Measurements from ENCODE around the gene ARHGAP11A. TPM values are rescaled to one million over a fixed set of nuclear protein-coding genes. Genes with fewer than 3 reads are reported as not detected.
A peak's percentile ranks its signal among the peaks of the same experiment; 100 is the strongest.

ARHGAP11A gene
- total RNA-seq, 1 experiment from 2014 or later, result 32.8 TPM

DNA sequence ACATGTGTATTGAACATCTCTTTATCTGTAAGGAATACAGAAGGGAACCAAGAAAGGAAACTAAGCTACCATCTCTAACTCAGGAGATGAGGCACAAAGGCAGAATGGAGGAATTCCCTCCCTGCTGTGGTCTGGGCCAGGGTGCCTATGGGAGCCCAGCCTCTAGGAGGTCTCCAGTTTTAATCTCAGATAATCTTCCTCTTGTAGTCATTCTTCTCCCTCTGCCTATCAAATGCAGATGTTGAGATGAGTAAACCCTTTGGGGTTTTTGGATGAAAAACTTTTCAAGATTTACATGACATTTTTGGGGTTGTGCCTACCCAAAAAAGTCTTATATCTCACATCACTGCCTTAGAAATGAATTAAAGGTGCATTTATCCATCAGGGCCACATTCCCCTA lies 49.5 kb downstream of the ARHGAP11A start:
- CTCF ChIA-PET, result no interaction called here

DNA sequence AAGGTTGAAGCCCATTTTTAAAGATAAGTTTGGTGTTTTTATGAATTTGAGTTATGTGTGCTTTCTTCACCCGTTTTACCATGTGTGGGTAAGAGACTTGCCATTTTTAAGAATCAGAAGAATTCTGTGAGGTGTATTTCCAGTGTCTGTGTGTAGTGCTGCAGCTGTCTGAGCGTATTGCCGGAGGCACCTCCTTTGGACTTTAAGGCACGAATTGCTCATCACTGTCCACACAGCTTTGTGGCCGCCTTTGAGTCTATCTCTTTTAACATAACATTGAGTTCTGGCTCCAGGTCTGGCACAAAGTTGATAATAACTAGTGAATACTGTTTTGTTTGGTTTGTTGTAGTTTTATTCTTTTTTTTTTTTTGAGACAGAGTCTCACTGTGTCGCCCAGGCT lies 52.0 kb downstream of the ARHGAP11A start:
- H3K27ac Mint-ChIP-seq (ENCODE audit: unreplicated experiment), result no peak overlapping the region
- no TSS peak for BruUV-seq (replicated peaks)
- no peaks in the 10 kb centered on the region for H3K36me3 Mint-ChIP-seq (ENCODE audit: insufficient read depth, unreplicated experiment)
- H3K9me3 Mint-ChIP-seq (ENCODE audit: low read depth, unreplicated experiment), result no peaks in the 10 kb centered on the region
- intact Hi-C loops (cut with micrococcal nuclease; ENCODE audit: unreplicated experiment), result loop anchor here (10.0 kb wide), 1 partner anchor 187 kb away; no protein-coding TSS in a partner anchor
- no peaks in the 10 kb centered on the region for H3K27me3 Mint-ChIP-seq (ENCODE audit: unreplicated experiment)
- H3K4me1 Mint-ChIP-seq (ENCODE audit: low read depth, unreplicated experiment), result no peaks in the 10 kb centered on the region
- no peak for DNase-seq
- H3K4me3 Mint-ChIP-seq (ENCODE audit: low read depth, unreplicated experiment), result no peak overlapping the region
- CTCF ChIA-PET, result no interaction called here
- no peak for TF ChIP-seq CTCF (IDR thresholded peaks at IDR 0.05; ENCODE audit: unreplicated experiment)

More for the DNA sequence above, 49.5 kb downstream of the ARHGAP11A start:
- no peak overlapping the region for H3K27ac Mint-ChIP-seq (ENCODE audit: unreplicated experiment)
- BruUV-seq (replicated peaks), result no TSS peak
- intact Hi-C loops (cut with micrococcal nuclease; ENCODE audit: unreplicated experiment), result loop anchor here (10.0 kb wide), 1 partner anchor 190 kb away; no protein-coding TSS in a partner anchor
- no peak for DNase-seq
- H3K36me3 Mint-ChIP-seq (ENCODE audit: insufficient read depth, unreplicated experiment), result no peaks in the 10 kb centered on the region
- no peaks in the 10 kb centered on the region for H3K27me3 Mint-ChIP-seq (ENCODE audit: unreplicated experiment)
- H3K4me1 Mint-ChIP-seq (ENCODE audit: low read depth, unreplicated experiment), result no peaks in the 10 kb centered on the region
- TF ChIP-seq CTCF (IDR thresholded peaks at IDR 0.05; ENCODE audit: unreplicated experiment), result no peak
- no peaks in the 10 kb centered on the region for H3K9me3 Mint-ChIP-seq (ENCODE audit: low read depth, unreplicated experiment)
- H3K4me3 Mint-ChIP-seq (ENCODE audit: low read depth, unreplicated experiment), result no peak overlapping the region

DNA sequence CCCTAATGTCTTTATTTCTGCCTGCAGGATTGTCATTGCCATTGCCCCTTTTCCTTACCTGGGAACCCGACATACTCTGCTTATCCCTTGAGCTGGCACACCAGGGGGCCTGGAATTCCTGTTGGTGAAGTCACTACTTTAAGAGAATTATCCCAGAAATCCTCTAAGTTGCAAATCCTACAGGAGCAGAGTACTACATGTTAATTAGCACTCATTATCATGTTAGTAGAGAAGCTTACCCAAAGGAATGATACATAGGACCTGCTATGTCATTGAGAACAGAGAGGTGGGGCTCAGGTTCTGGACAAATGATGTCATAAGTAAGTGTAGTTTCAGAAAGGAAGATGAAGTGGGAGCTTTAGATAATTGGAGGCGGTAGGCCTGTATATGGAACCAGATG lies 53.6 kb downstream of the ARHGAP11A start:
- no peaks in the 10 kb centered on the region for H3K4me1 Mint-ChIP-seq (ENCODE audit: low read depth, unreplicated experiment)
- no peaks in the 10 kb centered on the region for H3K27me3 Mint-ChIP-seq (ENCODE audit: unreplicated experiment)
- no peak for DNase-seq
- H3K9me3 Mint-ChIP-seq (ENCODE audit: low read depth, unreplicated experiment), result no peaks in the 10 kb centered on the region
- no peak overlapping the region for H3K4me3 Mint-ChIP-seq (ENCODE audit: low read depth, unreplicated experiment)
- no TSS peak for BruUV-seq (replicated peaks)
- no peaks in the 10 kb centered on the region for H3K36me3 Mint-ChIP-seq (ENCODE audit: insufficient read depth, unreplicated experiment)
- intact Hi-C loops (cut with micrococcal nuclease; ENCODE audit: unreplicated experiment), result loop anchor here (10.0 kb wide), 1 partner anchor 186 kb away; no protein-coding TSS in a partner anchor
- CTCF ChIA-PET, result no interaction called here
- TF ChIP-seq CTCF (IDR thresholded peaks at IDR 0.05; ENCODE audit: unreplicated experiment), result no peak
- no peak overlapping the region for H3K27ac Mint-ChIP-seq (ENCODE audit: unreplicated experiment)

GRCh38 chr15:32669896-32670611 lies 54.8 kb downstream of the ARHGAP11A start:
- H3K4me1 Mint-ChIP-seq (ENCODE audit: low read depth, unreplicated experiment), result no peaks in the 10 kb centered on the region
- intact Hi-C loops (cut with micrococcal nuclease; ENCODE audit: unreplicated experiment), result loop anchor here (10.0 kb wide), 1 partner anchor 185 kb away; no protein-coding TSS in a partner anchor
- no TSS peak for BruUV-seq (replicated peaks)

More at GRCh38 chr15:32669896-32670611, 54.8 kb downstream of the ARHGAP11A start:
- Mint-ChIP-seq H3K27me3 (ENCODE audit: unreplicated experiment) (no peaks in the 10 kb centered on the region), H3K27ac (ENCODE audit: unreplicated experiment) (no peak overlapping the region), H3K9me3 (ENCODE audit: low read depth, unreplicated experiment) (no peaks in the 10 kb centered on the region), H3K36me3 (ENCODE audit: insufficient read depth, unreplicated experiment) (no peaks in the 10 kb centered on the region), H3K4me3 (ENCODE audit: low read depth, unreplicated experiment) (no peak overlapping the region)
- no peak for TF ChIP-seq CTCF (IDR thresholded peaks at IDR 0.05; ENCODE audit: unreplicated experiment)
- peak; percentile 13 for DNase-seq
- CTCF ChIA-PET, result no interaction called here
